OCI-LY7 (cell line): ENCODE data around the gene METAP1D. TPM values are rescaled to one million over a fixed set of nuclear protein-coding genes. Genes with fewer than 3 reads are reported as not detected.
"Not testable (repeated sequence)": the region's sequence is repeated elsewhere in the genome, so short reads cannot be mapped to it uniquely, and the experiment has no call there.

ENCODE experiments used
- BruUV-seq: library from RNA; stranded (reverse); fragments of 400-500 nt; replicated peaks from 2 replicates; lab custom pipeline; 2021; lab: Mats Ljungman, UMichigan
- CTCF ChIA-PET: fragments of 300-600 bp; sonication (Branson Sonifier 250); formaldehyde crosslinking; loops from one replicate; lab custom pipeline; 2022; ENCODE audit warnings: antibody characterized with exemption; ENCODE audit not compliant: unreplicated experiment; lab: Charles Lee
- POLR2A ChIA-PET: fragments of 300-600 bp; sonication (Branson Sonifier 250); formaldehyde crosslinking; loops from one replicate; lab custom pipeline; 2022; ENCODE audit warnings: antibody characterized with exemption; lab: Charles Lee
- DNase-seq: peaks from one replicate; pipeline ENCODE4 v3.0.0-alpha.2; 2015; ENCODE audit warnings: low spot score
- H2AFZ ChIP-seq: fragments of 200-600 bp; sonication (generic), shearing (Covaris generic); 2 replicates; pipeline ENCODE4 v1.6.1; 2014; ENCODE audit warnings: mild to moderate bottlenecking, antibody characterized with exemption, low read length, moderate library complexity
- H3K27ac ChIP-seq: fragments of 200-600 bp; sonication (generic); 2 replicates; pipeline ENCODE4 v1.5.1; 2014; ENCODE audit warnings: mixed run types, low read depth, mild to moderate bottlenecking, moderate library complexity, low read length, inconsistent platforms; ENCODE audit not compliant: poor library complexity, severe bottlenecking
- H3K36me3 ChIP-seq: fragments of 200-600 bp; sonication (generic); 2 replicates; pipeline ENCODE4 v1.6.1; 2014; ENCODE audit warnings: mild to moderate bottlenecking, antibody characterized with exemption, low read length, moderate library complexity, mixed read lengths; ENCODE audit not compliant: insufficient read depth
- H3K4me1 ChIP-seq: fragments of 200-600 bp; sonication (generic); 2 replicates; pipeline ENCODE4 v1.5.1; 2014; ENCODE audit warnings: mild to moderate bottlenecking, low read length; ENCODE audit not compliant: insufficient read depth, poor library complexity, severe bottlenecking
- H3K4me2 ChIP-seq: fragments of 200-600 bp; sonication (generic); 2 replicates; pipeline ENCODE4 v1.6.1; 2014; ENCODE audit warnings: mild to moderate bottlenecking, low read length
- H3K4me3 ChIP-seq: fragments of 200-600 bp; sonication (generic); 2 replicates; pipeline ENCODE4 v1.5.1; 2014; ENCODE audit warnings: mild to moderate bottlenecking, low read depth, low read length; ENCODE audit not compliant: poor library complexity, severe bottlenecking
- H3K79me2 ChIP-seq: fragments of 200-600 bp; sonication (generic); 2 replicates; pipeline ENCODE4 v1.6.1; 2016; ENCODE audit warnings: low read depth, mild to moderate bottlenecking, low read length, moderate library complexity, mixed read lengths; ENCODE audit not compliant: insufficient read depth
- H3K9me2 ChIP-seq: fragments of 200-600 bp; sonication (generic); 2 replicates; pipeline ENCODE4 v1.6.1; 2016; ENCODE audit warnings: mild to moderate bottlenecking, low read length, mixed read lengths; ENCODE audit not compliant: insufficient read depth
- H3K9me3 ChIP-seq: fragments of 200-600 bp; sonication (generic); 2 replicates; pipeline ENCODE4 v1.6.1; 2014; ENCODE audit warnings: mild to moderate bottlenecking, mixed run types, low read length, mixed read lengths
- H4K20me1 ChIP-seq: fragments of 200-600 bp; sonication (generic); 2 replicates; pipeline ENCODE4 v1.6.1; 2014; ENCODE audit warnings: mild to moderate bottlenecking, antibody characterized with exemption, low read length, moderate library complexity, mixed read lengths; ENCODE audit not compliant: insufficient read depth
- EZH2phosphoT487 ChIP-seq: fragments of 200-600 bp; sonication (generic); IDR thresholded peaks from 2 replicates; pipeline ENCODE4 v1.6.1; 2018; ENCODE audit warnings: low read depth, borderline replicate concordance, mild to moderate bottlenecking, mixed run types, antibody characterized with exemption, low read length, moderate library complexity, mixed read lengths
- intact Hi-C: fragments of 100-400 bp; cut with micrococcal nuclease; formaldehyde crosslinking; loops from one replicate; pipeline ENCODE4 v1.10.0; 2022; ENCODE audit not compliant: unreplicated experiment
- total RNA-seq, 2 experiments: library from RNA; depleted of rRNA in 1 of 2; stranded (reverse); fragments of >200 nt in 1 of 2; shearing (Covaris generic) in 1 of 2; gene quantifications; 2 replicates each; pipeline ENCODE4 v1.2.3, GENCODE V29; 2014 to 2022
- TF ChIP-seq, protein P1 (sequence below): fragments of 200-600 bp; sonication (generic); conservative IDR thresholded peaks from 2 replicates; pipeline ENCODE4 v1.5.1; 2014; ENCODE audit warnings: mild to moderate bottlenecking, antibody characterized with exemption, low read length, moderate library complexity, mixed read lengths

The METAP1D gene
- total RNA-seq, 2 experiments from 2014 or later, result 11.0 to 11.8 TPM

DNA sequence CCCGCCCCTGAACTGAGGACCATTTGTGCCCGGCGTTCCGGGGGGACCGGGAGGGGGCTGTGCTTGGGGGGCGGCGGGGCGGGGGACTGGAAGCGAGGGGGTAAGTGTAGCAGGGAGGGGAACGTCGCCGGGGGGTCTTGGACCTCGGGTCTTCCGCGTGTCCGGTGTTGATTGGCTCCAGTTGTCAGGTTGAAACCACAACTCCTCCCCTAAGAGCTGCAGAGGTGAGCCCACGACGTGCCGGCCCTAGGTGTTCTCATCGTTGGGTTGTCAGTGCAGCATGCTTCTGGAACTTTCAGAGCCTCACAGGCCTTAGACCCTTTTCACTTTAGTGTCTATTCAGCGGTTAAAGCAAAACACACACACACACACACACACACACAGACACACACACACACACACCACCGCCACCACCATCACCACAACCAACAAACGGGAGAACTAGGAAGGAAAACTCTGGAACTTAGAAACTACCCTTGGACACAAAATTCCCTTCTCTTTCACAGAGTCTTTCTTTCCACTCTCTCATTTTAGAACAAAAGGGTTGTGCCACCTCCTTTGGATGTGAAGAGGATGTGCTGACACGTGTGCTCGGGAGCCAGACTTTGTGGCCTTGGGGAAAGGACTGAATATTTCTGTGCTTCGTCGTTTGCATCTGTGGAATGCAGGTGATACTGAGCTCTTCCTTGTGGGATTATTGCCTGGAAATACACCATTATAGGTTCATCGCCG, 109.7 kb downstream of the METAP1D start:
- TF ChIP-seq EZH2phosphoT487, result no peak
- DNase-seq, result no peak
- no peaks in the 10 kb centered on the region for H3K36me3 ChIP-seq
- no peak overlapping the region for H2AFZ ChIP-seq
- H3K9me2 ChIP-seq, result no peaks in the 10 kb centered on the region
- BruUV-seq, result no TSS peak
- H3K4me3 ChIP-seq, result no peak overlapping the region
- H3K4me1 ChIP-seq, result no peaks in the 10 kb centered on the region
- CTCF ChIA-PET, result no interaction called here
- H3K4me2 ChIP-seq, result no peak overlapping the region
- no peak overlapping the region for H3K27ac ChIP-seq
- H3K79me2 ChIP-seq, result no peaks in the 10 kb centered on the region
- H3K9me3 ChIP-seq, result no peaks in the 10 kb centered on the region
- POLR2A ChIA-PET, result interaction anchor here (0.6 to 0.8 kb wide), 2 partner anchors 18 to 526 kb away, joined by 3 read pairs; no protein-coding TSS in a partner anchor
- H4K20me1 ChIP-seq, result no peaks in the 10 kb centered on the region
- intact Hi-C loops, result loop anchor here (10.0 kb wide), 1 partner anchor 105 kb away; no protein-coding TSS in a partner anchor

DNA sequence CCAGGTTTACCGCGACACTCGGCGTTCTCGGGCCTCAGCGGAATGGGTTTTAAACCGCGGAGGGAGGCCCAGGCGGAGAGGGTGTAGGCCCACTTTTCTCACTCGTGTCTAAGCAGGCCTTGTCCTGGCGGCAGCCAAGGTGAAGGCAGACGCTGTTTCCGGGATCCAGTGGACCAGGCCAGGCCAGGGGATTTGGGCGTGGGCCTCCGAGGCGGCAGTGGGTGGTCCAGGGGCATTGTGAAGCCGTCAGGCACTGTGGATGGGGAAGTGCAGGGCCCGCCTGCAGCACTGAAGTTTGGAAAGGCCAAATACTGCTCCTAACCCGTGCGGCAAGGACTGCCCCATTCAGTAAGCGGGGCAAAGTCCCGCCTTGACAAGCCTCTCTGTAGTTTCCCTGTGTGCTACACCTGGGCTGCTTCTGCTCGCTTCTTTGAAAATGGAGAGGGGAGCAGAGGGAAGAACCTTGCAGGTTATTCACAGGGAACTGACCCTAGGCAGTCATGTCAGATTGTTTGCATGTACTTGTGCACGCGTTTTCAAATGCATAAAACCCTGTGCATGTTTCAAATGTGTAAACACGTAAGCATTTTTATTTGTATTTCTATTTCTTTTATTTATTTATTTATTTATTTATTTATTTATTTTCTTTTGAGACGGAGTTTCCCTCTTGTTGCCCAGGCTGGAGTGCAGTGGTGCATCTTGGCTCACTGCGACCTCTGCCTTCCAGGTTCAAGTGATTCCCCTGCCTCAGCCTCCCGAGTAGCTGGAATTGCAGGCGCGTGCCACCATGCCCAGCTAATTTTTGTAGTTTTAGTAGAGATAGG, 110.4 kb downstream of the METAP1D start:
- H2AFZ ChIP-seq, result no peak overlapping the region
- CTCF ChIA-PET, result no interaction called here
- no TSS peak for BruUV-seq

DNA sequence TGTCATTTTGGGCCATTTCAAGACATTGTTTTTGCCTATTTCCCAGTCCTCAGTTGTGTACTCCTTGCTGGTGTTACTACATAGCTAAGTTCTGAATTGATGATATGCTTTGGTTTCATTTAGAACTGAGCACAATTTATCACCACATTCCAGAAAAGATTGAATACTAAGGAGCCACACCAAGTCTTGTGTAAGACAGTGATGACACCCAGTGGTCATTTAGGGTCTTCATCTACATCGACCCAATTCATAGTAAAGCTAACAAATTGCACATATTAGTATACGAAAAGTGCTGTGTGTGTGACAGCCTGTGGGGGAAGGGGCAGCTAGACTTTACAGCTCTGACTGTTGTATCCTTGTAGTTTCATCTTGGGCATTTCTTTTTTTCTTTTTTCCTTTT, 113.9 kb downstream of the METAP1D start:
- no peaks in the 10 kb centered on the region for H3K9me3 ChIP-seq
- ChIA-PET POLR2A (interaction anchor here (0.6 kb wide), 1 partner anchor 69 kb away, joined by 3 read pairs; no protein-coding TSS in a partner anchor), CTCF (interaction anchor here (1.0 kb wide), 2 partner anchors 14 to 540 kb away, joined by 3 to 5 read pairs; no protein-coding TSS in a partner anchor)
- H4K20me1 ChIP-seq, result no peaks in the 10 kb centered on the region
- H3K27ac ChIP-seq, result no peak overlapping the region
- no peaks in the 10 kb centered on the region for H3K4me1 ChIP-seq
- H2AFZ ChIP-seq, result no peak overlapping the region
- peak; percentile 54 for DNase-seq
- no peak overlapping the region for H3K4me3 ChIP-seq
- no peak overlapping the region for H3K4me2 ChIP-seq
- no peaks in the 10 kb centered on the region for H3K36me3 ChIP-seq
- intact Hi-C loops, result no loop called here
- no TSS peak for BruUV-seq
- no peaks in the 10 kb centered on the region for H3K79me2 ChIP-seq
- H3K9me2 ChIP-seq, result no peaks in the 10 kb centered on the region
- TF ChIP-seq EZH2phosphoT487, result no peak
- TF ChIP-seq, protein P1, sequence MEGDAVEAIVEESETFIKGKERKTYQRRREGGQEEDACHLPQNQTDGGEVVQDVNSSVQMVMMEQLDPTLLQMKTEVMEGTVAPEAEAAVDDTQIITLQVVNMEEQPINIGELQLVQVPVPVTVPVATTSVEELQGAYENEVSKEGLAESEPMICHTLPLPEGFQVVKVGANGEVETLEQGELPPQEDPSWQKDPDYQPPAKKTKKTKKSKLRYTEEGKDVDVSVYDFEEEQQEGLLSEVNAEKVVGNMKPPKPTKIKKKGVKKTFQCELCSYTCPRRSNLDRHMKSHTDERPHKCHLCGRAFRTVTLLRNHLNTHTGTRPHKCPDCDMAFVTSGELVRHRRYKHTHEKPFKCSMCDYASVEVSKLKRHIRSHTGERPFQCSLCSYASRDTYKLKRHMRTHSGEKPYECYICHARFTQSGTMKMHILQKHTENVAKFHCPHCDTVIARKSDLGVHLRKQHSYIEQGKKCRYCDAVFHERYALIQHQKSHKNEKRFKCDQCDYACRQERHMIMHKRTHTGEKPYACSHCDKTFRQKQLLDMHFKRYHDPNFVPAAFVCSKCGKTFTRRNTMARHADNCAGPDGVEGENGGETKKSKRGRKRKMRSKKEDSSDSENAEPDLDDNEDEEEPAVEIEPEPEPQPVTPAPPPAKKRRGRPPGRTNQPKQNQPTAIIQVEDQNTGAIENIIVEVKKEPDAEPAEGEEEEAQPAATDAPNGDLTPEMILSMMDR, result peak; percentile 77

More for the DNA sequence above, 110.4 kb downstream of the METAP1D start:
- Histone ChIP-seq H3K27ac (no peak overlapping the region), H3K9me3 (no peaks in the 10 kb centered on the region), H3K79me2 (no peaks in the 10 kb centered on the region), H3K36me3 (no peaks in the 10 kb centered on the region), H3K4me3 (no peak overlapping the region), H3K9me2 (no peaks in the 10 kb centered on the region), H3K4me2 (no peak overlapping the region), H4K20me1 (no peaks in the 10 kb centered on the region), H3K4me1 (no peaks in the 10 kb centered on the region)
- TF ChIP-seq, protein P1, result no peak
- POLR2A ChIA-PET, result interaction anchor here (0.6 kb wide), 1 partner anchor 10 kb away, joined by 4 read pairs; no protein-coding TSS in a partner anchor
- no peak for DNase-seq
- intact Hi-C loops, result loop anchor here (10.0 kb wide), 1 partner anchor 105 kb away; no protein-coding TSS in a partner anchor

DNA sequence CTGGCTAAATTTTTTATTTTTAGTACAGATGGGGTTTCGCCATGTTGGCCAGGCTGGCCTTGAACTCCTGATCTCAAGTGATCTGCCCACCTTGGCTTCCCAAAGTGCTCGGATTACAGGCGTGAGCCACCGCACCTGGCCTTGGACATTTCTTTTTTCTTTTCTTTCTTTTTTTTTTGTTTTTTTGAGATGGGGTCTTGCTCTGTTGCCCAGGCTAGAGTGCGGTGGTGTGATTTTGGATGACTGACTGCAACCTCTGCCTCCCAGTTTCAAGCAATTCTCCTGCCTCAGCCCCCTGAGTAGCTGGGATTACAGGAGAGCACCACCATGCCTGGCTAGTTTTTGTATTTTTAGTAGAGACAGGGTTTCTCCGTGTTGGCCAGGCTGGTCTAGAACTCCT, 114.4 kb downstream of the METAP1D start:
- H3K79me2 ChIP-seq, H3K9me2 ChIP-seq, BruUV-seq, H3K36me3 ChIP-seq, intact Hi-C loops, H3K27ac ChIP-seq, H3K4me3 ChIP-seq, H3K9me3 ChIP-seq, H2AFZ ChIP-seq, H4K20me1 ChIP-seq, H3K4me1 ChIP-seq, H3K4me2 ChIP-seq, DNase-seq, POLR2A ChIA-PET: not testable (repeated sequence)
- CTCF ChIA-PET, result interaction anchor here (1.0 kb wide), 2 partner anchors 13 to 540 kb away, joined by 3 to 5 read pairs; no protein-coding TSS in a partner anchor
